T-helper 2 cell treated with Interferon-gamma antibody and Interleukin-4, amounts not matched to agents 100 ng/mL and 5 ng/mL, for 36 hours (primary cell): ENCODE results near the gene GCN1. TPM values are rescaled to one million over a fixed set of nuclear protein-coding genes. Genes with fewer than 3 reads are reported as not detected.

Experiments used
- total RNA-seq: library from RNA; stranded (reverse); gene quantifications from 2 replicates; pipeline ENCODE4 v1.2.3, GENCODE V29; 2022

GCN1 gene
- total RNA-seq, 1 donor from 2014 or later: 117 TPM

Other genes with a start within 250 kb of the GCN1 start
- gene BICDL1, start 205.5 kb downstream of the GCN1 start, total RNA-seq: 42.4 and 44.1 TPM in 2 replicates
- gene RAB35, start 78.0 kb downstream of the GCN1 start, total RNA-seq: 87.2 and 90.3 TPM in 2 replicates
- gene RPLP0, start 6.4 kb upstream of the GCN1 start, total RNA-seq: 2,486 and 2,509 TPM in 2 replicates
- gene PXN, start 71.0 kb upstream of the GCN1 start, total RNA-seq: 177 and 182 TPM in 2 replicates
- gene RNU4-2, start 97.2 kb upstream of the GCN1 start, total RNA-seq: 7,202 and 7,829 TPM in 2 replicates
- 3,138 and 3,380 TPM in 2 replicates for gene RNU4-1, start 98.5 kb upstream of the GCN1 start, total RNA-seq
- 1.2 and 1.6 TPM in 2 replicates for gene SIRT4, start 107.6 kb upstream of the GCN1 start, total RNA-seq
- gene PLA2G1B, start 133.1 kb upstream of the GCN1 start, total RNA-seq: not detected in 2 replicates
- not detected in 2 replicates for gene MSI1, start 174.4 kb upstream of the GCN1 start, total RNA-seq
- 280 and 287 TPM in 2 replicates for gene COX6A1, start 243.4 kb upstream of the GCN1 start, total RNA-seq